ENCODE data around the gene F3.

GRCh38 chr1:94565901-94566300 is 24.3 kb upstream of the F3 start:
- TF ChIP-seq POLR2A (IDR thresholded peaks at IDR 0.05) (no peak), EP300 (IDR thresholded peaks at IDR 0.05) (no peak)
